ENCODE measurements around the gene ARHGAP8.
"Not testable (repeated sequence)": the region's sequence is repeated elsewhere in the genome, so short reads cannot be mapped to it uniquely, and the experiment has no call there.

Gene ARHGAP8

DNA sequence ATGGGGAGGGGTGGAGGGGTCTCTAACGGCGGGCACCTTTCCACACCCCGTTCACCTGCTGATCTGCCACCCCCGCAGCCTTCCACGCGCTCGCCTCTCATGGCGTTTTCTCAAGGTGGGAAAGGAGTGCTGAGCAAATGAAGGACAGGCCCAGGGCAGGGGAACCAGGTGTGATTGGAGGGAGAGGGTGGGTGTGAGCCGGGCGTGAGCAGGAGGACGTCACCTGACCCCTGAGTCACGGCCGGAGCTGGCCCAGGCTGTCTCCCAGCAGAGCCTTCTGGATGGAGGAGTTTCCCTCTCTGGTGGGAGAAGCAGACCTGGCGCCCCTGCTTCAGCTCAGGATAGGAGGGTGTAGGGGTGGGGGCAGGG lies 14.0 kb upstream of the ARHGAP8 start:
- in situ Hi-C loops (cut with MboI; ENCODE audit: low sequenced_read_pairs): no loop called here

- in situ Hi-C loops (cut with MboI; ENCODE audit: low sequenced_read_pairs): no loop called here
Observed at GRCh38 chr22:44739024-44739423, 13.4 kb upstream of the ARHGAP8 start.

DNA sequence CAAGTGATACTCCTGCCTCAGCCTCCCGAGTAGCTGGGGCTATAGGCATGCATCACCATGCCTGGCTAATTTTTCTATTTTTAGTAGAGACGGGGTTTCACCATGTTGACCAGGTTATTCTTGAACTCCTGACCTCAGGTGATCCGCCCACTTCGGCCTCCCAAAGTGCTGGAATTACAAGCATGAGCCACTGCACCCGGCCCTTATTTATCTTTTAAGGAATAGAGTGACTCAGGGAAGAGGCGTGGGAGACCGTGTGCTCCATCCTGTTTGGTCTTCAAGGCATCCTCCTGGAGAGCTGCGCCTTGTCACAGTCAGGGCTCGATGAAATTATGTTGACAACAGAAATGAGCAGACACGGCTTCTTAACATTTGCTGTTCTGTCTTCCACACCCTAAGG lies 12.7 kb upstream of the ARHGAP8 start:
- in situ Hi-C loops (cut with MboI; ENCODE audit: low sequenced_read_pairs): not testable (repeated sequence)

DNA sequence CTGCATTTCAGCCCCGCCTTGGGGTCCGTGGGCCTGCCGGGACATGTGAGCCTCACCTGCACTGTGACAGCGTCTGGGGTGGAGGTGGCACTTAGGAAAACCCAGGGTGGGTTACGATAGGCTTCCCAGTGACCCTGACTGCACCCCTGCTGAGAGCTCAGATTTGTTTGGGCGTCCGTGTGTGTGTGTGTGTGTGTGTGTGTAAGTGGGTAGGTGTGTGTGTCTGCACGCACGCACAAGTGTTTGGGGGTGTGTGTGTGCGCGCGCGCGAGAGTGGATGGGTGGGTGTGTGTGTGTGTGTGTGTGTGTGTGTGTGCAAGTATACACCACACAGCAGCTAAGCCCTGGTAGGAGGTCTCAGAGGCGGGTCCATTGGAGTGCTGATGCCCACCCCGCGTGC lies 12.1 kb upstream of the ARHGAP8 start:
- in situ Hi-C loops (cut with MboI; ENCODE audit: low sequenced_read_pairs): no loop called here

DNA sequence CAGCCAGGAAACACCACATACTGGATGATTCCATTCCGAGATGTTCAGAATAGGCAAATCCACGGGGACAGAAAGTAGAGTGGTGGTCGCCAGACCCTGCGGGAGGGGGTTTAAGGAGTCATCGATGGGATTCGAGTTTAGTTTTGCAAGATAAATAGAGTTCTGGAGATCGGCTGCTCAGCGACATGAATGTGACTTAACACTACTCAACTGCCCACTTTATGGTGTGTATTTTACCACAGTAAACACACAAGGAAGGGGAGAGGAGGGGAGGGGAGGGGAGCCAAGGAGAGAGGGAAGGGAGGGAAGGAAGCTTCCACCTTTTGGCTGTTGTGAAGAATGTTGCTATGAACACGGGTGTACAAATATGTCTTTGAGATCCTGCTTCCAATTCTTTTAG lies 10.4 kb upstream of the ARHGAP8 start:
- in situ Hi-C loops (cut with MboI; ENCODE audit: low sequenced_read_pairs): no loop called here

DNA sequence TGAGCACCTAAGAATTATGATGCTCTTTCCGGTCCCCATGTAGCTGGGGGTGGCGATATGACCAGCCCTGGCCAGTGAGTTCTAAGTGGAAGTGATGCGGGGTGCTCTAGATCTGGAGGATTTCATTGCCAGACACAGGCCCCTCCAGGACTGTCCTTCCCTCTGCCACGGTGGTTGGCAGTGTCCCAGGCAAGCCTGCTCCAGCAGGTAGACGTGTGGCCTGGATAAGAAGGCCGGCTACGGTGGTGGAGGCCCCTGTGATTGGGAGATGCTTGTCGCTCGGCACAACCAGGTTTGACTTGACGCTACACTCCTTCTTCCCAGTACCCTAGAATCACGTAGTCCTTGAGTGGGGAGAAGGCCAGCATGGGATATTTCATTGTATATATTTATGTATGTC lies 9.1 kb upstream of the ARHGAP8 start:
- in situ Hi-C loops (cut with MboI; ENCODE audit: low sequenced_read_pairs): no loop called here

DNA sequence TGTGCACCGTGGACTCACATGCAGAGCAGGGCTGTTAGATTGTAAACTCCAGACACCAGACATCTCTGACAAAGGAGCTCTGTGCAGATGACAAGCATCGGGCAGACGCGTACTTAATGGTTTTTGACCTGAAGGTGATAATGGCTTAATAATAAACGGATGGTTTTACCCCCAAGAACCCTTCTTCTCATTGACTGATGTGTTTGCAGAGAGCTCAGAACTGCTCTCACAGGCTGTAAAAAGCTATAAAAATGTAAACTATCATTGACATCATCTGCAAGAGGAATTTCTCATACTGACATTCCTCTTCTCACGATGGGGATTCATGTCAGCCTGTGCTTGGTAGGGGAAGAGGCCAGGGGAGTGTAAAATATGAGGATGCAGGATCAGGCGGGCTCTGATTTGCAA lies 8.6 kb upstream of the ARHGAP8 start:
- in situ Hi-C loops (cut with MboI; ENCODE audit: low sequenced_read_pairs): no loop called here

- in situ Hi-C loops (cut with MboI; ENCODE audit: low sequenced_read_pairs): no loop called here
Observed at GRCh38 chr22:44745853-44746789, 6.3 kb upstream of the ARHGAP8 start.

DNA sequence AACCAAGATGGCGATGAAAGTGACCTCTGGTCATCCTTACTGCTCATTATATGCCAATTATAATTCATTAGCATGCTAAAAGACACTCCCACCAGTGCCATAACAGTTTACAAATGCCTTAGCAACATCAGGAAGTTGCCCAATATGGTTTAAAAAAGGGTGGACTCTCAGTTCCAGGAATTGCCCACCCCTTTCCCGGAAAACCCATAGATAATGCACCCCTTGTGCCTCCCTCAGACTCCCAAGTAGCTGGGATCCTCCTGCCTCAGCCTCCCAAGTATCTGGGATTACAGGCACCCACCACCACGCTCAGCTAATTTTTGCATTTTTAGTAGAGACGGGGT lies 4.6 kb upstream of the ARHGAP8 start:
- in situ Hi-C loops (cut with MboI; ENCODE audit: low sequenced_read_pairs): not testable (repeated sequence)

- in situ Hi-C loops (cut with MboI; ENCODE audit: low sequenced_read_pairs): no loop called here
Observed at GRCh38 chr22:44748524-44748923, 3.9 kb upstream of the ARHGAP8 start.

DNA sequence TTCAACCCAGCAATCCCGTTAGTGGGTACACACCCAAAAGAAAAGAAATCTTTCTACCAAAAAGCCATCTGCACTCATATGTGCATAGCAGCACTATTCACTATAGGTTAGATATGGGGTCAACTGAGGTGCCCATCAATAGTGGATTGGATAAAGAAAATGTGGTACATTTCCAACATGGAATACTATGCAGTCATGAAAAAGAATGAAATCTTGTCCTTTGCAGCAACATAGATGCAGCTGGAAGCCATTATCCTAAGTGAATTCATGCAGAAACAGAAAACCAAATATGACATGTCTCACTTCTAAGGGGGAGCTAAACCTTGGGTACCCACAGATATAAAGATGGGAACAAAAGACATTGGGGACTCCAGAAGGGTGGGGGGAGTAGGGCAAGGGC lies 1.9 kb upstream of the ARHGAP8 start:
- in situ Hi-C loops (cut with MboI; ENCODE audit: low sequenced_read_pairs): no loop called here

- in situ Hi-C loops (cut with MboI; ENCODE audit: low sequenced_read_pairs): no loop called here
Observed at GRCh38 chr22:44753189-44754042, 1.0 kb downstream of the ARHGAP8 start.

DNA sequence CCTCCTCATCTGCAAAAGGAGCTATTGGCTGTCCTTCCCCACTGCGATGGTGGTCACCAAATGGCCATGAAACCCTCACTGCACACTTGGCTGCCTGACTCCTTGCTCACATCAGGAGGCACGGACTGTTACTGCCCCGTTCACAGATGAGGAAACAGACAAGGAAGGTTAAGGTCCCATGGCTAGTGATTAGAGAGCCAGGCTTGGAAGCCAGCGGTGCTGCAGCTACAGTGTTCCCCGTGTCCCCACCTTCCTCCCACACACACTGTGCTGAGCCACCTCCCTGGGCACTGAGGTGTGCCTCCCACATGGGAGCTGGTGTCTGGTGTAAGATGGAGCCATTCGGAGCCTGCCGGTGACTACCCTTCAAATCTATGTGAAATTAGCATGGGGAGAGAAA lies 2.6 kb downstream of the ARHGAP8 start:
- in situ Hi-C loops (cut with MboI; ENCODE audit: low sequenced_read_pairs): no loop called here

DNA sequence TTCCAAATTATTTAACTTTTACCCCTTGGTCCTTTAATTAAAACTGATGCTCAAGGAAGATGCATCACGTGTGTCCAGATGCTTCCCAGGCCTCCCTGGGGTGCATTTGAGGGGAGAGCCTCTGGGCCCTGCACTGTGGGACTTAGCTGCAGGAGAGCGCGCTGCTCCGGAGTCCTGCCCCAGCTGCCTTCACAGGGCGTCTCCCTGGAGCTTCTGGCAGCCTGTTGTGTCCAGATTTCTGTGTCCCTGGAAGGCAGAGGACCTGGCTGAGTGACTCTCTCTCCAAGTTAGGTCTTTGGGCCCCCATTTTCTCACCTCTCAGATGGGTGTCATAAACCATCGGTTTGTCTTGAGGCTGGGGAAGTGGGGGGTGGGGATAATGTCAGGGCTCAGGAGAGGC lies 3.0 kb downstream of the ARHGAP8 start:
- in situ Hi-C loops (cut with MboI; ENCODE audit: low sequenced_read_pairs): no loop called here

DNA sequence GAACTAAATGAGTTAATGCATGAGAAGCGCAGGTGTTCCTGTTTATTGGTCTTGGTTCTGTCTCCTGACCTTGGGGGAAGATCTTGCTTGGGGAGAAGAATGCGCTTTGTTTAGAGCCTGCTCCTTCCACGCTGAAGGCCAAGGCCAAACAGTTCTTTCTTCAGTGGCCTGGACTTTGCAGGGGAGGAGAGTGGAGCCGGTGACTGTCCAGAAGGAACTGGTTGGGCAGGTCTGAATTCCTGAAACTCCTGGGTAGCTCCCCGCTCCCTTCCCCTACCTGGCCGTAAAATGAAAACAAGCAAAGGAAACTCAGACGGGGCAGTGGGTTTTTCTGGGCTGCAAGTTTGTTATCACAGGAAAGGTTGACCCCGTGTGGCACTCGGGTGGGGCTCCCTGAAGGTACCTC lies 3.6 kb downstream of the ARHGAP8 start:
- in situ Hi-C loops (cut with MboI; ENCODE audit: low sequenced_read_pairs): no loop called here

GRCh38 chr22:44758344-44758973 lies 6.1 kb downstream of the ARHGAP8 start:
- in situ Hi-C loops (cut with MboI; ENCODE audit: low sequenced_read_pairs): no loop called here

DNA sequence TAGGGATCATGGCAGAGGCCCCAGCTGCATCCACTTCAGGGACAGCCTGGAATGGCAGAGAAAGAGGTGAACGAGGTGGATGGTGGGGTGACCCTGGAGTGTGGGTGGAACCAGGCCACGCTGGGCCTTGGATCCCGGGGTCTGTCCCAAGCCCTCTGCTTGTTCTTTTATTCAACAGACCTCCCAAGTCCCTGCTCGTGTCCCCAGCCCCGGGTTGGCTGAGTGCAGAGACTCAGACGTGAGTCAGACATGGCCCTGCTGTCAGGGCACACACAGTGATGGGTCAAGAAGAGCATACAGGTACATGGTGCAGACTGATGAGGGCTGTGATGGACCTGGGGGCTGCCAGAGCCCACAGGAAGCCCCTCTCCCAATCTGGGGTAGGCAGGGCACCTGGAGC lies 6.6 kb downstream of the ARHGAP8 start:
- in situ Hi-C loops (cut with MboI; ENCODE audit: low sequenced_read_pairs): no loop called here

- in situ Hi-C loops (cut with MboI; ENCODE audit: low sequenced_read_pairs): no loop called here
Observed at GRCh38 chr22:44759430-44760310, 7.3 kb downstream of the ARHGAP8 start.

DNA sequence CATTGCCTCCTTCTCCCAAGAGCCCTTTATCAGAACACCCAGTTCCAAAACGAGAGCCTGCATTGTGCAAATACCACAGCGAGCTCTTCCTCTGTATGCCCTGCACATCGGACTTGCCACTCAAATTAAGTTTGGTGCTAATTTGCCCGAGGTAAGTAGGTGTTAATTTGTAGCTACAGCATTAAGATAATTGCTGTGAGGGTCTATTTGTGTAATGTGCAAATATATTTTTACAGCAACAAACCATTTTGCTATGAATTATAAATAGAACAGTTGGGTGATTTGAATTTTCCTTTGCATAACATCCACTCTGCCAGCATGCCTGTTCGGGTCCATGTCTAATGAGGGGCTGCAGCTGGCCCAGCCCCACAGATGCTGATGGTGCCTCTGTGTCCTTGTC lies 8.1 kb downstream of the ARHGAP8 start:
- in situ Hi-C loops (cut with MboI; ENCODE audit: low sequenced_read_pairs): no loop called here

GRCh38 chr22:44761025-44761424 lies 8.7 kb downstream of the ARHGAP8 start:
- in situ Hi-C loops (cut with MboI; ENCODE audit: low sequenced_read_pairs): no loop called here

DNA sequence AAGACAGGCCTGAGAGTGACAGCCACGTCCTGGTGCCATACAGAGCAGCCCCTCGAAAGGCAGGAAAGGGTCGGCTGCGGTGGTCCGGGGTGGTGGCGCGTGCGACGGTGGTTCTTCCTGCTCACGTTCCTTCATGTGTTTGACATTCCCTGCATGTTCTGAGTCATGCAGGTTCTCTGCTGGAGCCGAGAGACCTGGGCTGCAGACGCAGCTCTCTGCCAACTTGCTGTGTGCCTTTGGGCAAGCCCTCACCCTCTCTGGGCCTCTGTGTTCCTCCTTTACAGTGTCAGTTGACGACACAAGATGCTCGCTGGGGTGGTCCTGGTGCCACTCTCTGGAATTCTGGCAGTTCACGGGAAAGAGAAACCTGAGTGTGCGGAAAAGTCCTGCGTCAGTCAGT lies 12.0 kb downstream of the ARHGAP8 start:
- in situ Hi-C loops (cut with MboI; ENCODE audit: low sequenced_read_pairs): no loop called here
